ENCODE measurements around the gene MEP1B. TPM values are rescaled to one million over a fixed set of nuclear protein-coding genes. Genes with fewer than 3 reads are reported as not detected.
"Not testable (repeated sequence)": the region's sequence is repeated elsewhere in the genome, so short reads cannot be mapped to it uniquely, and the experiment has no call there.

Gene MEP1B
- total and polyA plus RNA-seq, 12 donors, result not detected

- Histone ChIP-seq H3K9me3 (replicated peaks in 1 of 3) (no peaks in the 10 kb centered on the region), H3K4me3 (no peak overlapping the region), H3K27ac (no peak overlapping the region), H3K27me3 (no peaks in the 10 kb centered on the region), H3K4me1 (replicated peaks in 1 of 2) (no peaks in the 10 kb centered on the region), H3K36me3 (replicated peaks in 1 of 2) (no peaks in the 10 kb centered on the region)
- no peak for DNase-seq
- intact Hi-C loops (cut with DNase I), result loop anchor here in 1 of 2 donors (10.0 kb wide), 2 partner anchors 87 to 307 kb away; partner anchors contain the start of gene GAREM1
- no peak for TF ChIP-seq POLR2A (IDR thresholded peaks at IDR 0.05)
- TF ChIP-seq, protein P1, sequence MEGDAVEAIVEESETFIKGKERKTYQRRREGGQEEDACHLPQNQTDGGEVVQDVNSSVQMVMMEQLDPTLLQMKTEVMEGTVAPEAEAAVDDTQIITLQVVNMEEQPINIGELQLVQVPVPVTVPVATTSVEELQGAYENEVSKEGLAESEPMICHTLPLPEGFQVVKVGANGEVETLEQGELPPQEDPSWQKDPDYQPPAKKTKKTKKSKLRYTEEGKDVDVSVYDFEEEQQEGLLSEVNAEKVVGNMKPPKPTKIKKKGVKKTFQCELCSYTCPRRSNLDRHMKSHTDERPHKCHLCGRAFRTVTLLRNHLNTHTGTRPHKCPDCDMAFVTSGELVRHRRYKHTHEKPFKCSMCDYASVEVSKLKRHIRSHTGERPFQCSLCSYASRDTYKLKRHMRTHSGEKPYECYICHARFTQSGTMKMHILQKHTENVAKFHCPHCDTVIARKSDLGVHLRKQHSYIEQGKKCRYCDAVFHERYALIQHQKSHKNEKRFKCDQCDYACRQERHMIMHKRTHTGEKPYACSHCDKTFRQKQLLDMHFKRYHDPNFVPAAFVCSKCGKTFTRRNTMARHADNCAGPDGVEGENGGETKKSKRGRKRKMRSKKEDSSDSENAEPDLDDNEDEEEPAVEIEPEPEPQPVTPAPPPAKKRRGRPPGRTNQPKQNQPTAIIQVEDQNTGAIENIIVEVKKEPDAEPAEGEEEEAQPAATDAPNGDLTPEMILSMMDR (IDR thresholded peaks at IDR 0.05), result no peak
- WGBS, 4 donors, result 70 to 86% (median 81%) methylated on average over 3 of the region's 3 CpGs
Measured at GRCh38 chr18:32167980-32168730, 21.7 kb upstream of the MEP1B start.

GRCh38 chr18:32173654-32174053 is 16.2 kb upstream of the MEP1B start:
- H3K4me1 ChIP-seq (replicated peaks in 1 of 2), result no peaks in the 10 kb centered on the region
- 78 to 85% (median 82%) methylated on average over 3 of the region's 3 CpGs for WGBS, 4 donors
- intact Hi-C loops (cut with DNase I), result no loop called here

GRCh38 chr18:32174719-32175118 is 15.1 kb upstream of the MEP1B start:
- DNase-seq, result no peak
- Histone ChIP-seq H3K27me3 (no peaks in the 10 kb centered on the region), H3K27ac (no peak overlapping the region), H3K36me3 (replicated peaks in 1 of 2) (no peaks in the 10 kb centered on the region), H3K4me3 (no peak overlapping the region), H3K4me1 (replicated peaks in 1 of 2) (no peaks in the 10 kb centered on the region), H3K9me3 (replicated peaks in 1 of 3) (no peaks in the 10 kb centered on the region)
- TF ChIP-seq, protein P1 (IDR thresholded peaks at IDR 0.05), result no peak
- no peak for TF ChIP-seq POLR2A (IDR thresholded peaks at IDR 0.05)
- WGBS, 4 donors, result 87 to 91% (median 88%) methylated on average over 7 of the region's 7 CpGs
- intact Hi-C loops (cut with DNase I), result no loop called here

More at GRCh38 chr18:32173654-32174053, 16.2 kb upstream of the MEP1B start:
- no peak for DNase-seq
- Histone ChIP-seq H3K27ac (no peak overlapping the region), H3K27me3 (no peaks in the 10 kb centered on the region), H3K9me3 (replicated peaks in 1 of 3) (no peaks in the 10 kb centered on the region), H3K36me3 (replicated peaks in 1 of 2) (no peaks in the 10 kb centered on the region), H3K4me3 (no peak overlapping the region)
- TF ChIP-seq, protein P1 (IDR thresholded peaks at IDR 0.05), result no peak
- TF ChIP-seq POLR2A (IDR thresholded peaks at IDR 0.05), result no peak

- Histone ChIP-seq H3K4me1 (replicated peaks in 1 of 2) (no peaks in the 10 kb centered on the region), H3K36me3 (replicated peaks in 1 of 2) (no peaks in the 10 kb centered on the region), H3K27me3 (no peaks in the 10 kb centered on the region), H3K4me3 (no peak overlapping the region), H3K27ac (no peak overlapping the region), H3K9me3 (replicated peaks in 1 of 3) (no peaks in the 10 kb centered on the region)
- TF ChIP-seq POLR2A (IDR thresholded peaks at IDR 0.05), result no peak
- TF ChIP-seq, protein P1 (IDR thresholded peaks at IDR 0.05), result no peak
- intact Hi-C loops (cut with DNase I), result no loop called here
- WGBS, 4 donors, result 93 to 100% (median 99%) methylated on average over 1 of the region's 1 CpG
- no peak for DNase-seq
Measured at GRCh38 chr18:32175265-32175664, 14.6 kb upstream of the MEP1B start.

- intact Hi-C loops (cut with DNase I); H3K4me3 ChIP-seq; H3K4me1 ChIP-seq (replicated peaks in 1 of 2); H3K9me3 ChIP-seq (replicated peaks in 1 of 3); H3K36me3 ChIP-seq (replicated peaks in 1 of 2); H3K27ac ChIP-seq; H3K27me3 ChIP-seq; DNase-seq: not testable (repeated sequence)
- WGBS, 4 donors, result 91 to 96% (median 93%) methylated on average over 1 of the region's 1 CpG
Measured at GRCh38 chr18:32176745-32177144, 13.1 kb upstream of the MEP1B start.
